Spleen (tissue), 11 donors: ENCODE measurements around the gene WNT7A. TPM values are rescaled to one million over a fixed set of nuclear protein-coding genes. Genes with fewer than 3 reads are reported as not detected.
A peak's percentile ranks its signal among the peaks of the same experiment; 100 is the strongest.

ENCODE experiments used
- DNase-seq: peaks from one replicate; pipeline ENCODE4 v3.0.0-alpha.2; 2020
- H3K27ac ChIP-seq, 8 donors: fragments of 200-600 bp; sonication (generic) in 7 of 8; 1 replicate in 4 of 8; 2 replicates in 4 of 8; pipeline versions ENCODE4 v1.5.0 to v1.8.0; 2016 to 2021; ENCODE audit warnings: inconsistent platforms in 4 of 8, mild to moderate bottlenecking in 4 of 8, moderate library complexity in 1 of 8
- H3K27me3 ChIP-seq, 7 donors: fragments of 200-600 bp; sonication (generic) in 6 of 7; replicated peaks in 1 of 7; 1 replicate in 4 of 7; 2 replicates in 3 of 7; pipeline versions ENCODE4 v1.5.0 to v1.8.0; 2016 to 2021; ENCODE audit warnings: inconsistent platforms in 3 of 7, mild to moderate bottlenecking in 1 of 7
- H3K36me3 ChIP-seq, 6 donors: fragments of 200-600 bp; sonication (generic) in 5 of 6; 1 replicate in 4 of 6; 2 replicates in 2 of 6; pipeline versions ENCODE4 v1.5.0 to v1.8.0; 2016 to 2021; ENCODE audit warnings: inconsistent platforms in 2 of 6
- H3K4me1 ChIP-seq, 6 donors: fragments of 200-600 bp; sonication (generic) in 5 of 6; 1 replicate in 3 of 6; 2 replicates in 3 of 6; pipeline versions ENCODE4 v1.5.0 to v1.8.0; 2016 to 2021; ENCODE audit warnings: inconsistent platforms in 3 of 6
- H3K4me3 ChIP-seq, 8 donors: fragments of 200-600 bp; sonication (generic) in 7 of 8; 1 replicate in 4 of 8; 2 replicates in 4 of 8; pipeline versions ENCODE4 v1.5.0 to v1.8.0; 2016 to 2021; ENCODE audit warnings: inconsistent platforms in 4 of 8, mild to moderate bottlenecking in 4 of 8, moderate library complexity in 2 of 8
- H3K9me3 ChIP-seq, 8 donors: fragments of 200-600 bp; sonication (generic) in 7 of 8; 1 replicate in 4 of 8; 2 replicates in 4 of 8; pipeline versions ENCODE4 v1.5.0 to v1.8.0; 2016 to 2021; ENCODE audit warnings: inconsistent platforms in 4 of 8
- CTCF ChIP-seq, 11 experiments: fragments of 200-600 bp in 7 of 11; fragments of 450-650 bp in 4 of 11; sonication (generic) in 4 of 11; IDR thresholded peaks in 8 of 11; conservative IDR thresholded peaks in 3 of 11; 1 replicate in 7 of 11; 2 replicates in 4 of 11; pipeline versions ENCODE4 v1.4.0 to v1.8.0; 2016 to 2021; ENCODE audit warnings: antibody characterized with exemption in 11 of 11, inconsistent platforms in 4 of 11, mild to moderate bottlenecking in 1 of 11
- POLR2A ChIP-seq, 3 donors: fragments of 450-650 bp; IDR thresholded peaks; one replicate each; pipeline ENCODE4 v1.5.1; 2017; ENCODE audit warnings: antibody characterized with exemption in 3 of 3, mild to moderate bottlenecking in 1 of 3
- POLR2AphosphoS5 ChIP-seq, 3 donors: sonication (generic); formaldehyde crosslinking; IDR thresholded peaks; one replicate each; pipeline ENCODE4 v1.5.1; 2017; ENCODE audit warnings: antibody characterized with exemption in 3 of 3
- WGBS, 5 donors: extraction: QIAGEN DNeasy Blood & Tissue Kit in 3 of 5; methylation state at CpG; one replicate each; pipeline versions ENCODE4 v1.1.5 to v1.1.7; 2013 to 2018; 5-methylcytosine and 5-hydroxymethylcytosine counted together
- intact Hi-C: fragments of 100-400 bp; cut with DNase I; formaldehyde crosslinking; loops from one replicate; pipeline ENCODE4 v1.15.0; 2023; ENCODE audit warnings: low total_unique reads
- polyA plus RNA-seq, 3 donors: library from polyadenylated mRNA; stranded (reverse); fragments of 200-250 nt; gene quantifications; one replicate each; pipeline ENCODE4 v1.2.1, GENCODE V29; 2013
- total RNA-seq, 7 donors: library from RNA; depleted of rRNA in 3 of 7; stranded (reverse); fragments of >200 nt in 3 of 7; fragmentation: NEBNext Ultra II Directional in 4 of 7; extraction: Animal tissue kit (Norgen Biotek cat#: 25700) in 4 of 7; gene quantifications; one replicate each; pipeline versions ENCODE4 v1.1.0 to v1.2.1, GENCODE V29; 2016 to 2021
- donor health status: healthy with polysubstance abuse.
- donor health status: DM: no; HTN: no; CAD: no; lungs with moderate emphysema.
- donor health status: DM: no; HTN: no; CAD: no.
- donor health status: Bipolar disorder and iron deficiency.
- donor health status: healthy.
- donor health status: DM: no; HTN: no; CAD: no.
- donor health status: DM: yes; HTN: yes; CAD: no.

Gene WNT7A
- total and polyA plus RNA-seq, 10 donors: 0.52 to 6.3 (median 2.0) TPM

DNA sequence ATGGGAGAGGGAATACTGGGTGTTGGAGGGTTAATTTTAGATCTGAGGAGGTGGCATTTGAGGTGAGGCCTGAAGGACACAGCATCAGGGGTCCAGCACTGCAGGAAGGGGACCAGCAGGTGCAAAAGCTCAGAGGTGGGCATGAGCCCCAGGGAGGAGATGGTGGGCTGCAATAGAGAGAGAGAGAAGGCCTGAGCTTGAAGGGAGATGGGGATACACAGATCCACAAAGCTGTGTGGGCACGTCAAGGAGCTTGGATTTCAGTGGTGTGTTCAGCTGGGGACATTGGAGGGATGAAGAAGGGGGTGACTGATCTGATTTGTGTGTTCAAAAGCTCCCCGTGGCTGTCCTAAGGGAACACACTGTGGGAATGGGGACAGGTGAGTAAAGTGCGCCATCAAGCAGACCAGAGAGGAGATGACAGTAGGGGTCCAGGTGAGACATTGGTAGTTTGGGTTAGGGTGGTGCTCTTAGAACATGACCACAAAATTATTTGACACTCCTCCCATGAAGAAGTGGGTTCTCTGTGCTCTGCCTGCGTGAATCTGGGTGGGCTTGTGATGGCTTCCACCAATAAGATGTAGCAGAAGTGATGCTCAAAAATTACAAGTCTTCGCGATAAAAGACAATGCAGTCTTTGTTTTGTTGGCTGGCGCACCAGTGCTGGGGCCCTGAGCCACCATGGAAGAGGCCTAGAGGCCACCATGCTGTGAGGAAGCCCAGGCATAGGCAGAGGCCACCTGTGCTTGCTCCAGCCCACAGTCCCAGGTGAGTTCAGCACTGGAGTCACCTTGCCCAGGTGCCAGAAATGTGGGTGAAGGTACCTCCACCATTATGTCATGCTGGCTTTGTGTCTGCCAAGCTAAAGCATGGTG, 1.9 kb upstream of the WNT7A start:
- Histone ChIP-seq H3K4me3 (no peak overlapping the region), H3K27ac (no peak overlapping the region), H3K36me3 (no peaks in the 10 kb centered on the region), H3K4me1 (peaks cover 18 to 45% (median 35%) of the 10 kb centered on the region in 6 donors), H3K9me3 (peaks cover 0 to 5% (median 0%) of the 10 kb centered on the region in 8 donors), H3K27me3 (peaks cover 0 to 89% (median 48%) of the 10 kb centered on the region in 7 donors)
- 79 to 88% (median 81%) methylated on average over 7 of the region's 7 CpGs for WGBS, 5 donors
- DNase-seq: no peak
- TF ChIP-seq POLR2AphosphoS5 (IDR thresholded peaks at IDR 0.05): no peak
- TF ChIP-seq POLR2A (IDR thresholded peaks at IDR 0.05): no peak
- no peak for TF ChIP-seq CTCF (IDR thresholded peaks at IDR 0.05 in 8 of 11, conservative IDR thresholded peaks at IDR 0.05 in 3 of 11)
- intact Hi-C loops: loop anchor here (5.0 kb wide), 1 partner anchor 224 kb away; no protein-coding TSS in a partner anchor

DNA sequence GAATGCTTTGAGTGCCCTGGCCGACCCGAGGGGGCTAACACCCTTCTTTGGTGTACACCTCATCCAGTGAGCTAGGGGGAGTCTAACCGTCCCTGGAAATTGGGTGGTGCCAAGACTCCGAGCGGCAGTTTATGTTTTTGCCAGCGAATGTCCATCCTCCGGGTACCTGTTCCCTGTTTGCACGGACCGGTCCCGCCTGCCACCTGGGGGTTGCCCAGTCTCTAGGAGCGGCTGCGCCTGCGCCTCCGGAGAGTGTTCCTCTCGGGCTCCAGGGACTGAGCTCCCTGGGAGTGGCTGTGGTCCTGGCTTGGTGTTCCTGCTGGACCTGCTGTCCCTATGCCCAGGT, 913 bp upstream of the WNT7A start:
- Histone ChIP-seq H3K9me3 (peaks cover 0 to 5% (median 0%) of the 10 kb centered on the region in 8 donors), H3K4me3 (peak overlapping the region in 7 of 8 donors; percentile 39 to 72 (median 47)), H3K27me3 (peaks cover 0 to 94% (median 49%) of the 10 kb centered on the region in 7 donors), H3K27ac (peak overlapping the region in 7 of 8 donors; percentile 4 to 79 (median 75)), H3K4me1 (peaks cover 18 to 48% (median 37%) of the 10 kb centered on the region in 6 donors), H3K36me3 (no peaks in the 10 kb centered on the region)
- DNase-seq: no peak
- TF ChIP-seq CTCF (IDR thresholded peaks at IDR 0.05 in 8 of 11, conservative IDR thresholded peaks at IDR 0.05 in 3 of 11) (peak in 2 of 11 experiments; percentile 7 to 69), POLR2AphosphoS5 (IDR thresholded peaks at IDR 0.05) (no peak), POLR2A (IDR thresholded peaks at IDR 0.05) (no peak)
- intact Hi-C loops: loop anchor here (5.0 kb wide), 1 partner anchor 223 kb away; no protein-coding TSS in a partner anchor
- WGBS, 5 donors: 3 to 12% (median 10%) methylated on average over 10 to 15 of the region's 15 CpGs

GRCh38 chr3:13879102-13879945, 547 bp downstream of the WNT7A start:
- Histone ChIP-seq H3K27me3 (peaks cover 0 to 94% (median 49%) of the 10 kb centered on the region in 7 donors), H3K4me3 (peak overlapping the region; percentile 28 to 72 (median 46)), H3K4me1 (peaks cover 18 to 48% (median 37%) of the 10 kb centered on the region in 6 donors), H3K9me3 (peaks cover 0 to 5% (median 0%) of the 10 kb centered on the region in 8 donors), H3K36me3 (no peaks in the 10 kb centered on the region), H3K27ac (peak overlapping the region in 6 of 8 donors; percentile 54 to 79 (median 76))
- TF ChIP-seq POLR2AphosphoS5 (IDR thresholded peaks at IDR 0.05) (no peak), POLR2A (IDR thresholded peaks at IDR 0.05) (no peak), CTCF (IDR thresholded peaks at IDR 0.05 in 8 of 11, conservative IDR thresholded peaks at IDR 0.05 in 3 of 11) (no peak)
- intact Hi-C loops: no loop called here
- no peak for DNase-seq
- WGBS, 5 donors: 1 to 3% (median 2%) methylated on average over 32 to 64 of the region's 64 CpGs
